DND-41 (cell line): ENCODE measurements around the gene PCDHGC5.

Source experiments
- ATAC-seq: fragments of 200-7000 bp; cut with Tn5 transposase; 3 replicates; pipeline ENCODE4 v1.9.1; 2021; ENCODE audit warnings: low read depth; ENCODE audit not compliant: insufficient read depth
- DNase-seq: peaks from one replicate; pipeline ENCODE4 v3.0.0-alpha.2; 2020
- H2AFZ ChIP-seq: 2 replicates; pipeline ENCODE4 v1.6.0; 2012; ENCODE audit warnings: low read depth, low read length
- H3K27ac ChIP-seq: 2 replicates; pipeline ENCODE4 v1.5.1; 2012; ENCODE audit warnings: low read length, inconsistent platforms
- H3K27me3 ChIP-seq: fragments of 200-600 bp; sonication (generic); 2 replicates; pipeline ENCODE4 v1.6.0; 2012; ENCODE audit warnings: low read length, mild to moderate bottlenecking, inconsistent platforms; ENCODE audit not compliant: insufficient read depth, poor library complexity
- H3K36me3 ChIP-seq: 2 replicates; pipeline ENCODE4 v1.5.1; 2012; ENCODE audit warnings: low read length, inconsistent platforms; ENCODE audit not compliant: insufficient read depth
- H3K4me1 ChIP-seq: 2 replicates; pipeline ENCODE4 v1.5.1; 2012; ENCODE audit warnings: mild to moderate bottlenecking, low read length; ENCODE audit not compliant: insufficient read depth
- H3K4me2 ChIP-seq: 2 replicates; pipeline ENCODE4 v1.6.0; 2012; ENCODE audit warnings: mild to moderate bottlenecking, moderate library complexity, low read length, inconsistent platforms; ENCODE audit not compliant: insufficient read depth
- H3K4me3 ChIP-seq, 2 experiments: fragments of 200-600 bp in 1 of 2; shearing (Covaris generic) in 1 of 2; 2 replicates each; pipeline ENCODE4 v1.5.1; 2012 to 2016; ENCODE audit warnings: inconsistent platforms in 2 of 2, low read length in 2 of 2, mild to moderate bottlenecking in 2 of 2, low read depth in 1 of 2, moderate library complexity in 1 of 2
- H3K79me2 ChIP-seq: 2 replicates; pipeline ENCODE4 v1.6.0; 2012; ENCODE audit warnings: low read length, inconsistent platforms; ENCODE audit not compliant: insufficient read depth
- H3K9ac ChIP-seq: 2 replicates; pipeline ENCODE4 v1.6.0; 2012; ENCODE audit warnings: low read depth, mild to moderate bottlenecking, inconsistent platforms, low read length, moderate library complexity
- H3K9me3 ChIP-seq: 2 replicates; pipeline ENCODE4 v1.5.1; 2012; ENCODE audit warnings: low read length, moderate library complexity, mild to moderate bottlenecking, inconsistent platforms; ENCODE audit not compliant: insufficient read depth, severe bottlenecking
- H4K20me1 ChIP-seq: 2 replicates; pipeline ENCODE4 v1.6.0; 2012; ENCODE audit warnings: low read length; ENCODE audit not compliant: insufficient read depth
- CTCF ChIP-seq: IDR thresholded peaks from 2 replicates; pipeline ENCODE4 v1.5.1; 2012; ENCODE audit warnings: borderline replicate concordance, low read length, moderate library complexity, mild to moderate bottlenecking; ENCODE audit not compliant: poor library complexity, severe bottlenecking; ENCODE audit errors: extremely low read depth
- EZH2 ChIP-seq: IDR thresholded peaks from 3 replicates; pipeline ENCODE4 v1.6.1; 2012; ENCODE audit warnings: borderline replicate concordance, low read depth, mild to moderate bottlenecking, moderate library complexity, low read length, inconsistent platforms; ENCODE audit not compliant: severe bottlenecking

Gene PCDHGC5

GRCh38 chr5:141513627-141514329 lies 24.9 kb downstream of the PCDHGC5 start:
- no peak for TF ChIP-seq EZH2
- no peak for TF ChIP-seq CTCF
- Histone ChIP-seq H3K27ac (no peak overlapping the region), H3K9ac (no peak overlapping the region), H3K36me3 (peaks cover 64% of the 10 kb centered on the region), H3K9me3 (no peaks in the 10 kb centered on the region), H3K4me3 (no peak overlapping the region), H3K79me2 (no peaks in the 10 kb centered on the region), H4K20me1 (peaks cover 2% of the 10 kb centered on the region; the same call in 1 of the 2 replicates), H3K27me3 (no peaks in the 10 kb centered on the region), H2AFZ (no peak overlapping the region), H3K4me1 (no peaks in the 10 kb centered on the region), H3K4me2 (no peak overlapping the region)
- DNase-seq (no peak), ATAC-seq (no peak)

- DNase-seq (no peak), ATAC-seq (no peak)
- Histone ChIP-seq H3K4me1 (no peaks in the 10 kb centered on the region), H3K4me2 (no peak overlapping the region), H4K20me1 (peaks cover 2% of the 10 kb centered on the region; the same call in 1 of the 2 replicates), H3K9ac (no peak overlapping the region), H3K36me3 (peaks cover 71% of the 10 kb centered on the region), H2AFZ (no peak overlapping the region), H3K79me2 (no peaks in the 10 kb centered on the region), H3K9me3 (no peaks in the 10 kb centered on the region), H3K27me3 (no peaks in the 10 kb centered on the region), H3K4me3 (no peak overlapping the region), H3K27ac (no peak overlapping the region)
- TF ChIP-seq EZH2 (no peak), CTCF (no peak)
Observed at GRCh38 chr5:141514330-141515133, 25.7 kb downstream of the PCDHGC5 start.

GRCh38 chr5:141515141-141515540 lies 26.3 kb downstream of the PCDHGC5 start:
- Histone ChIP-seq H3K27ac (no peak overlapping the region), H3K79me2 (no peaks in the 10 kb centered on the region), H4K20me1 (peaks cover 2% of the 10 kb centered on the region; the same call in 1 of the 2 replicates), H3K9ac (no peak overlapping the region), H3K4me3 (no peak overlapping the region), H3K9me3 (no peaks in the 10 kb centered on the region), H3K36me3 (peaks cover 77% of the 10 kb centered on the region), H3K27me3 (no peaks in the 10 kb centered on the region), H2AFZ (no peak overlapping the region), H3K4me2 (no peak overlapping the region), H3K4me1 (no peaks in the 10 kb centered on the region)
- ATAC-seq (no peak), DNase-seq (no peak)
- TF ChIP-seq CTCF, result no peak
- no peak for TF ChIP-seq EZH2
